Kidney epithelial cell (primary cell): ENCODE results near the gene CDH13. TPM values are rescaled to one million over a fixed set of nuclear protein-coding genes. Genes with fewer than 3 reads are reported as not detected.

ENCODE experiments used
- DNase-seq: peaks from one replicate; pipeline ENCODE4 v3.0.0-alpha.2; 2010; ENCODE audit warnings: low read depth
- H3K27me3 ChIP-seq: 2 replicates; pipeline ENCODE4 v1.6.0; 2011; ENCODE audit warnings: low read length; ENCODE audit not compliant: control insufficient read depth, insufficient read depth
- H3K36me3 ChIP-seq: 2 replicates; pipeline ENCODE4 v1.5.1; 2011; ENCODE audit warnings: low read length; ENCODE audit not compliant: control insufficient read depth, insufficient read depth
- H3K4me3 ChIP-seq: 2 replicates; pipeline ENCODE4 v1.5.1; 2011; ENCODE audit warnings: low read depth, mild to moderate bottlenecking, control low read depth, low read length
- total RNA-seq: library from RNA; depleted of rRNA; stranded (reverse); fragments of >200 nt; gene quantifications from 2 replicates; pipeline ENCODE4 v1.2.3, GENCODE V29; 2015
- TF ChIP-seq, protein P1 (sequence below): IDR thresholded peaks from 2 replicates; pipeline ENCODE4 v1.5.1; 2011; ENCODE audit warnings: mild to moderate bottlenecking, moderate library complexity, low read length, control low read depth, inconsistent platforms; ENCODE audit not compliant: insufficient read depth, poor library complexity, severe bottlenecking

The CDH13 gene
- total RNA-seq, 1 donor from 2014 or later: 32.8 TPM

DNA sequence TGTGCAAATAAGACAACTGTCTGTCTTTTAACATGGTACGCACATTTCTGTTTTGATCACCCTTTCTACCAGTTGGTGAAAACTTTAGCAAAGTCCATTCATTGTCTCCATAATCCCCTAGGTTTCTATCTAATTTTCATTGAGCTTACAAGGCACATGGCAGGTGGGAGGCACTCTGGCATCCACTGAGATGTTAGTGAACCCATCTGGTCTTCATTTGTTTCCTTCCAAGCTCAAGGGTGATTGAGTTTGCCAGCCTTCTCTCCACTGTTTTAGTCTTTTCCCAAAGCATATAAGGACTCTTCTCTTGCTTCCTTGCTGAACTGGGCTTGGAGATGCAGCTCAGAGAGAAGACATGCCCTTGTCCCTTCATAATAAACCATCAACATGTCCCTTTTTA is 179.1 kb downstream of the CDH13 start:
- TF ChIP-seq, protein P1, sequence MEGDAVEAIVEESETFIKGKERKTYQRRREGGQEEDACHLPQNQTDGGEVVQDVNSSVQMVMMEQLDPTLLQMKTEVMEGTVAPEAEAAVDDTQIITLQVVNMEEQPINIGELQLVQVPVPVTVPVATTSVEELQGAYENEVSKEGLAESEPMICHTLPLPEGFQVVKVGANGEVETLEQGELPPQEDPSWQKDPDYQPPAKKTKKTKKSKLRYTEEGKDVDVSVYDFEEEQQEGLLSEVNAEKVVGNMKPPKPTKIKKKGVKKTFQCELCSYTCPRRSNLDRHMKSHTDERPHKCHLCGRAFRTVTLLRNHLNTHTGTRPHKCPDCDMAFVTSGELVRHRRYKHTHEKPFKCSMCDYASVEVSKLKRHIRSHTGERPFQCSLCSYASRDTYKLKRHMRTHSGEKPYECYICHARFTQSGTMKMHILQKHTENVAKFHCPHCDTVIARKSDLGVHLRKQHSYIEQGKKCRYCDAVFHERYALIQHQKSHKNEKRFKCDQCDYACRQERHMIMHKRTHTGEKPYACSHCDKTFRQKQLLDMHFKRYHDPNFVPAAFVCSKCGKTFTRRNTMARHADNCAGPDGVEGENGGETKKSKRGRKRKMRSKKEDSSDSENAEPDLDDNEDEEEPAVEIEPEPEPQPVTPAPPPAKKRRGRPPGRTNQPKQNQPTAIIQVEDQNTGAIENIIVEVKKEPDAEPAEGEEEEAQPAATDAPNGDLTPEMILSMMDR: no peak
- H3K4me3 ChIP-seq: no peak overlapping the region
- no peak for DNase-seq
- H3K36me3 ChIP-seq: no peaks in the 10 kb centered on the region
- no peaks in the 10 kb centered on the region for H3K27me3 ChIP-seq

DNA sequence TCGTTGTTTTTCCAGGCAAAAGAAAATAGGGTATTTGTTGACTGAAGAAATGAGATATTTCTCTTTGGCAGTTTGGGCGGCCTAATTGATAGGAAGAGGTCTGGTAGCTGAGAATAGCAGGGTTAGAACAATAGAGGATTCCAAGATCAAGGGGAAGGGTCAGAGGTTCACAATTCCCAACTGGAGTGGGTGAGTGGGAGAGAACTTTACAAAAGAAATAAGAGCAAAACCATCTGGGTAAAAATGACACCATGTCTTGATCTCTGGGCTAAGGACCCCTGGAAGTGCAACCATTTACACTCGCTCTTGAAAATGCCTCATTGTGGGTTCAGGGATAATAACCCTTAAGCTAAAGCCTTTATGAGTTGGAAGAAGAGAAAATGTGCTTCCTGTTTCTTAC is 180.5 kb downstream of the CDH13 start:
- TF ChIP-seq, protein P1: no peak
- Histone ChIP-seq H3K36me3 (no peaks in the 10 kb centered on the region), H3K4me3 (no peak overlapping the region), H3K27me3 (no peaks in the 10 kb centered on the region)
- no peak for DNase-seq

DNA sequence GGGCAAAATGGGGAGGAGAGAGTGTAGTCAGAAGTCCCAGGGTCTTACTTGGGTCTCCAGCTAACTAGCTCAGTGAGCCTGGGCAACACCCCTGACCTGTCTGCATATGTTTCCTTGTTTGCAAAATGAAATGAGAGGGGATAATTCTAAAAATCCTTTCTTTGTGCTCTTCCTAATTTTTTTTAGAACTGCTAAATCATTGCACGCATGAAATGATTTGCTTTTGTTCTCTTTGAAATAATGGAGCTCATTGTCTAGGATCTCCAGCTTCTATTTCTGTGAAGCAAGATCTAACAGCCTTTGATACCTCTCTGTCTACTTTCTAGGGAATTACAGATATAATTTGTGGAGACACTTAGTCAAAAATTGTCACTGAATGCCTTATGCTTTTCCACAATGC is 181.3 kb downstream of the CDH13 start:
- DNase-seq: no peak

DNA sequence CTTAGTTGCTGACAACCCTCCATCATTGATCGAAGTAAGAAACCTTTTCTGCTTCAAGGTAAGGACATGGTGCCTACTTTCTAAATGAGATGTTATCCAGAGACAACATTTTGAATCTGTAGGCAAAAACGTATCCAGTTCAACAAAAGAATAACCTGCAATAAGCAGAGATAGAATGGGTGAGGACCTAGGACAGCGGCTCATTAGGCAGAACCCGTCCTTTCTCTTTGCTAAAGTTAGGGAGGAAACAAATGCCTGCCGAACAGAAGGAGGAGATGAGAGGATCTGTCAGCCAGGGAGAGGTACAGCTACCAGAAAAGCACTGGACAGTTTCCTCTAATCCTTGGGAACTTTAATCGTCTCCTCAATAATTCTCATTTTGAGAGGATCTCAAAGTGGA is 183.3 kb downstream of the CDH13 start:
- Histone ChIP-seq H3K36me3 (no peaks in the 10 kb centered on the region), H3K27me3 (no peaks in the 10 kb centered on the region), H3K4me3 (no peak overlapping the region)
- DNase-seq: no peak
- TF ChIP-seq, protein P1: no peak

More for the DNA sequence above, 181.3 kb downstream of the CDH13 start:
- no peak overlapping the region for H3K4me3 ChIP-seq
- TF ChIP-seq, protein P1: no peak
- no peaks in the 10 kb centered on the region for H3K27me3 ChIP-seq
- no peaks in the 10 kb centered on the region for H3K36me3 ChIP-seq

DNA sequence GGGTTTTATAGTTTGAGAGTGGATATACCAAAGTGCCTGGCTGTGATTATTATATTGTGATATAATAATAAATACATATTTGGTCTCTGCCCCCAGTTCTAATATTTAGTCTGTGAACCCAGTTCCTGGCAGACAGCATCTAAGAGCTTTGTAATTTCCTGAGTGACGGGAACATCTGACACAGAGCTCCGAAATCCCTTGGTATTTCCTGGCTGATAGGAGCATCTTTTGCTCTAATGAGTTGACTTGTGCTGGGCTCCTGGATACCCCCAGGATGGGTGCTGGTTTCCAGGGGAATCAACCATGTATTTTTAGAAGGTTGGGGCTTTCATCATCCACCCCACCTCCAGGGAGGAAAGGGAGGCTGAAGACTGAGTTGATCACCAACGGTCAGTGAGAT is 187.3 kb downstream of the CDH13 start:
- Histone ChIP-seq H3K36me3 (no peaks in the 10 kb centered on the region), H3K4me3 (no peak overlapping the region), H3K27me3 (no peaks in the 10 kb centered on the region)
- no peak for DNase-seq
- TF ChIP-seq, protein P1: no peak

DNA sequence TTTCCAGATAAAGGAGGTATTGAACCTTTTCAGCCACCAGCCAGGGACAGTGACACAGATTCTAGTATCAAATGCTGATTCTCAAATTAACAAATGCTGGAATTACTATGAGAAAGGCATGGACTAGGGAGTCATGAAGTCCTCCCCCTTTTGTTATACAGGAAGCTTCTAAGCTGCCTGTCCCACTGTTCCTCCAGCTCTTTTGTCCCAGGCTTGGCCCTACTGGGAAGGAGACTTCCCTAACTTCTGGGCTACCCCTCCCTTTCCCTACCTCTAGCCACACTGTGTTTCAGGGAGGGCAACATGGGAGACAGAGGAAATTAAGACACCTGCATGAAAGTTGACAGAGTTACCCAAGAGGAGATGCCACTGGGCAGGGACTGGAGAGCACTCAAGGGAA is 192.5 kb downstream of the CDH13 start:
- Histone ChIP-seq H3K27me3 (no peaks in the 10 kb centered on the region), H3K36me3 (no peaks in the 10 kb centered on the region), H3K4me3 (no peak overlapping the region)
- no peak for DNase-seq
- TF ChIP-seq, protein P1: no peak
